Measurements from ENCODE around the gene CTBP2. TPM values are rescaled to one million over a fixed set of nuclear protein-coding genes. Genes with fewer than 3 reads are reported as not detected.
A peak's percentile ranks its signal among the peaks of the same experiment; 100 is the strongest.

Gene CTBP2
- total RNA-seq, 1 experiment from 2014 or later, result 212 TPM

DNA sequence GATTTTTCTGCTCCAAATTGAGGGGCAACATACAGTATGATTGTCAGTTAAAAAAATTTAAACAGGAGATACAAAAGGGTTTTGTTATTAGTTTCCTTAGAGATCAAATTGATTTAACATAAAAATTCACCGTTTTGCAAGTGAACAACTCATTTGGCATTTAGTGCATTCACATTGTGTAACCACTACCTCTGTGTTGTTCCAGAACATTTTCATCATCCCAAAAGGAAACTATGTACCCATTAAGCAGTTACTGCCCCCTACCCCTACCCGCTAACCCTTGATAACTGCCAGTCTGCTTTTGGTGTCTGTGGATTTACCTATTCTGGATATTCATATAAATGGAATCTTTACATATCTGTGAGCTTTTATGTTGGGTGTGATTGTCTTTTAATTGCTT lies 215.4 kb downstream of the CTBP2 start:
- H3K56ac ChIP-seq (ENCODE audit: insufficient read length, low read depth, low read length), result no peak overlapping the region
- H4K20me1 ChIP-seq (ENCODE audit: control insufficient read depth, insufficient read depth, insufficient read length), result no peaks in the 10 kb centered on the region

More for the DNA sequence above, 215.4 kb downstream of the CTBP2 start:
- Histone ChIP-seq H2BK15ac (ENCODE audit: low read depth, low read length) (no peak overlapping the region), H4K8ac (replicated peaks; ENCODE audit: insufficient read length, low read depth, low read length) (no peak overlapping the region), H3K27me3 (ENCODE audit: insufficient read depth, low read length) (no peaks in the 10 kb centered on the region), H3K27ac (ENCODE audit: insufficient read length, low read depth, low read length) (no peak overlapping the region), H3K9me3 (ENCODE audit: control insufficient read depth, low read depth, low read length) (no peaks in the 10 kb centered on the region), H2AFZ (ENCODE audit: low read length) (no peak overlapping the region), H3T11ph (ENCODE audit: low read length) (no peak overlapping the region), H3K4me2 (ENCODE audit: insufficient read depth, insufficient read length, low read length) (no peak overlapping the region), H3K23ac (ENCODE audit: insufficient read length, low read depth, low read length) (no peak overlapping the region), H3K79me1 (ENCODE audit: insufficient read depth, low read depth, low read length, poor library complexity, severe bottlenecking) (peaks cover 9% of the 10 kb centered on the region), H3K79me2 (ENCODE audit: insufficient read depth, low read length) (peaks cover 28% of the 10 kb centered on the region), H3K9ac (ENCODE audit: extremely low read depth, insufficient read length, low read length) (no peak overlapping the region), H2BK5ac (ENCODE audit: insufficient read length, low read length) (no peak overlapping the region), H4K5ac (ENCODE audit: insufficient read length, low read depth, low read length) (no peak overlapping the region), H3K4ac (ENCODE audit: low read depth, low read length) (no peak overlapping the region), H4K91ac (ENCODE audit: insufficient read length, low read depth, low read length) (no peak overlapping the region), H3K18ac (ENCODE audit: insufficient read length, low read depth, low read length) (no peak overlapping the region), H2BK20ac (ENCODE audit: low read depth, low read length, poor library complexity, severe bottlenecking) (no peak overlapping the region), H2AK5ac (ENCODE audit: insufficient read length, low read length) (no peak overlapping the region), H2BK120ac (ENCODE audit: low read depth, low read length, poor library complexity, severe bottlenecking) (no peak overlapping the region), H3K4me1 (ENCODE audit: insufficient read depth, low read length) (peaks cover 11% of the 10 kb centered on the region; the same call in 1 of the 2 replicates), H3K23me2 (ENCODE audit: insufficient read length, low read depth, low read length, poor library complexity, severe bottlenecking) (no peaks in the 10 kb centered on the region), H3K14ac (ENCODE audit: insufficient read depth, low read length) (no peak overlapping the region), H2BK12ac (ENCODE audit: insufficient read length, low read depth, low read length) (no peak overlapping the region)
- Mint-ChIP-seq H3K36me3 (ENCODE audit: insufficient read depth in 1 of 3, low read depth in 3 of 3) (peaks cover 4 to 9% (median 8%) of the 10 kb centered on the region in 3 experiments; a peak in 5 of 7 replicates), H3K4me3 (peak overlapping the region in 1 of 2 experiments; percentile 50; a peak in 1 of 5 replicates), H3K27ac (peak overlapping the region in 2 of 3 experiments; percentile 24 to 79; a peak in 3 of 7 replicates), H3K27me3 (ENCODE audit: low read depth) (no peaks in the 10 kb centered on the region), H3K4me1 (peaks cover 32 to 38% of the 10 kb centered on the region in 2 experiments), H3K9me3 (no peaks in the 10 kb centered on the region)
- TF ChIP-seq CTCF (conservative IDR thresholded peaks at IDR 0.05), result no peak
- no peak for DNase-seq
- WGBS (ENCODE audit: extremely low coverage, insufficient read length, low lambda C conversion rate), result no CpG with 5 or more reads among the region's 2 CpGs
